HEK293T (cell line): ENCODE measurements around the gene AKT3.

Source experiments
- ARNT ChIP-seq: fragments of 450-650 bp; IDR thresholded peaks from 2 replicates; pipeline ENCODE4 v1.6.1; 2017; ENCODE audit warnings: mild to moderate bottlenecking
- BHLHE40 ChIP-seq: fragments of 450-650 bp; IDR thresholded peaks from 2 replicates; pipeline ENCODE4 v1.6.1; 2016; ENCODE audit warnings: mild to moderate bottlenecking, moderate library complexity, borderline replicate concordance
- CTBP1 ChIP-seq: fragments of 450-650 bp; IDR thresholded peaks from 2 replicates; pipeline ENCODE4 v1.6.1; 2016; ENCODE audit warnings: borderline replicate concordance
- ELF4 ChIP-seq: fragments of 450-650 bp; IDR thresholded peaks from 2 replicates; pipeline ENCODE4 v1.6.1; 2017; ENCODE audit warnings: antibody characterized with exemption
- FOXA1 ChIP-seq: fragments of 450-650 bp; IDR thresholded peaks from 2 replicates; pipeline ENCODE4 v1.6.1; 2016; ENCODE audit warnings: mild to moderate bottlenecking
- FOXK2 ChIP-seq: fragments of 450-650 bp; IDR thresholded peaks from 2 replicates; pipeline ENCODE4 v1.6.1; 2016; ENCODE audit warnings: mild to moderate bottlenecking
- FOXM1 ChIP-seq: fragments of 450-650 bp; IDR thresholded peaks from 2 replicates; pipeline ENCODE4 v1.6.1; 2017; ENCODE audit warnings: mild to moderate bottlenecking, borderline replicate concordance
- HDGF ChIP-seq: fragments of 450-650 bp; IDR thresholded peaks from 2 replicates; pipeline ENCODE4 v1.6.1; 2017; ENCODE audit warnings: antibody characterized with exemption, borderline replicate concordance
- L3MBTL2 ChIP-seq: fragments of 450-650 bp; conservative IDR thresholded peaks from 2 replicates; pipeline ENCODE4 v1.6.1; 2016; ENCODE audit warnings: mild to moderate bottlenecking
- LEF1 ChIP-seq: fragments of 450-650 bp; IDR thresholded peaks from 2 replicates; pipeline ENCODE4 v1.6.1; 2017; ENCODE audit warnings: mild to moderate bottlenecking, borderline replicate concordance
- SP1 ChIP-seq: fragments of 450-650 bp; IDR thresholded peaks from 2 replicates; pipeline ENCODE4 v1.6.1; 2017
- SUZ12 ChIP-seq: fragments of 450-650 bp; IDR thresholded peaks from 2 replicates; pipeline ENCODE4 v1.6.1; 2016; ENCODE audit warnings: mild to moderate bottlenecking
- ZNF384 ChIP-seq: fragments of 450-650 bp; IDR thresholded peaks from 2 replicates; pipeline ENCODE4 v1.6.1; 2016

GRCh38 chr1:243568793-243569192, 281.2 kb downstream of the AKT3 start:
- TF ChIP-seq CTBP1, result no peak
- TF ChIP-seq BHLHE40, result no peak
- no peak for TF ChIP-seq ARNT
- no peak for TF ChIP-seq SP1
- no peak for TF ChIP-seq L3MBTL2
- TF ChIP-seq HDGF, result no peak
- no peak for TF ChIP-seq ELF4
- no peak for TF ChIP-seq FOXK2
- TF ChIP-seq FOXA1, result no peak
- TF ChIP-seq FOXM1, result no peak
- no peak for TF ChIP-seq ZNF384
- no peak for TF ChIP-seq SUZ12
- TF ChIP-seq LEF1, result no peak
